Vagina (tissue), 2 donors: Measurements from ENCODE around the gene SLC25A19. TPM values are rescaled to one million over a fixed set of nuclear protein-coding genes. Genes with fewer than 3 reads are reported as not detected.

ENCODE experiments used
- DNase-seq, 2 donors: peaks; one replicate each; pipeline ENCODE4 v3.0.0-alpha.2; 2017; ENCODE audit errors: extremely low spot score in 2 of 2
- H3K27ac ChIP-seq: fragments of 200-600 bp; sonication (generic); one replicate; pipeline ENCODE4 v1.5.1; 2019
- H3K27me3 ChIP-seq: fragments of 200-600 bp; sonication (generic); one replicate; pipeline ENCODE4 v1.5.1; 2019
- H3K36me3 ChIP-seq, 2 donors: fragments of 200-600 bp; sonication (generic); one replicate each; pipeline ENCODE4 v1.5.1; 2017 to 2019
- H3K4me1 ChIP-seq: fragments of 200-600 bp; sonication (generic); one replicate; pipeline ENCODE4 v1.5.1; 2019
- H3K4me3 ChIP-seq, 2 donors: fragments of 200-600 bp; sonication (generic); 1 replicate in 1 of 2; 2 replicates in 1 of 2; pipeline ENCODE4 v1.5.1; 2016 to 2019
- H3K9me3 ChIP-seq: fragments of 200-600 bp; sonication (generic); one replicate; pipeline ENCODE4 v1.5.1; 2019
- CTCF ChIP-seq, 3 experiments: fragments of 450-650 bp in 2 of 3; fragments of 200-600 bp in 1 of 3; sonication (generic) in 1 of 3; IDR thresholded peaks; one replicate each; pipeline ENCODE4 v1.5.1; 2017 to 2019; ENCODE audit warnings: antibody characterized with exemption in 3 of 3, mild to moderate bottlenecking in 2 of 3, moderate library complexity in 2 of 3
- POLR2A ChIP-seq, 2 donors: fragments of 450-650 bp; IDR thresholded peaks; one replicate each; pipeline ENCODE4 v1.6.1; 2017; ENCODE audit warnings: antibody characterized with exemption in 2 of 2, mild to moderate bottlenecking in 2 of 2, moderate library complexity in 2 of 2
- POLR2AphosphoS5 ChIP-seq, 2 donors: sonication (generic); formaldehyde crosslinking; IDR thresholded peaks; one replicate each; pipeline ENCODE4 v1.9.0; 2017; ENCODE audit warnings: antibody characterized with exemption in 2 of 2, mild to moderate bottlenecking in 2 of 2, low read depth in 1 of 2; ENCODE audit not compliant: insufficient read depth in 1 of 2
- intact Hi-C: fragments of 100-400 bp; cut with DNase I; formaldehyde crosslinking; loops from one replicate; pipeline ENCODE4 v1.15.1; 2023
- total RNA-seq: library from RNA; depleted of rRNA; stranded (reverse); fragments of >200 nt; gene quantifications from one replicate; pipeline ENCODE4 v1.2.3, GENCODE V29; 2016

The SLC25A19 gene
- total RNA-seq, 1 donor from 2014 or later: 16.7 TPM

- intact Hi-C loops: no loop called here
- H3K4me3 ChIP-seq: no peak overlapping the region
- no peak for TF ChIP-seq CTCF (IDR thresholded peaks at IDR 0.05)
- TF ChIP-seq POLR2AphosphoS5 (IDR thresholded peaks at IDR 0.05; ENCODE audit: insufficient read depth in 1 of 2, low read depth in 1 of 2): no peak
- no peak for TF ChIP-seq POLR2A (IDR thresholded peaks at IDR 0.05)
- H3K27ac ChIP-seq: no peak overlapping the region
- peaks cover 0 to 17% of the 10 kb centered on the region in 2 donors for H3K36me3 ChIP-seq
- H3K4me1 ChIP-seq: no peaks in the 10 kb centered on the region
- H3K27me3 ChIP-seq: no peaks in the 10 kb centered on the region
- no peak for DNase-seq
- H3K9me3 ChIP-seq: no peaks in the 10 kb centered on the region
Observed at GRCh38 chr17:75315541-75316243, 26.5 kb upstream of the SLC25A19 start.

- Histone ChIP-seq H3K4me1 (no peaks in the 10 kb centered on the region), H3K4me3 (no peak overlapping the region), H3K9me3 (no peaks in the 10 kb centered on the region), H3K27ac (no peak overlapping the region), H3K27me3 (no peaks in the 10 kb centered on the region), H3K36me3 (peaks cover 0 to 6% of the 10 kb centered on the region in 2 donors)
- intact Hi-C loops: no loop called here
- DNase-seq: no peak
- TF ChIP-seq POLR2A (IDR thresholded peaks at IDR 0.05) (no peak), CTCF (IDR thresholded peaks at IDR 0.05) (no peak), POLR2AphosphoS5 (IDR thresholded peaks at IDR 0.05; ENCODE audit: insufficient read depth in 1 of 2, low read depth in 1 of 2) (no peak)
Observed at GRCh38 chr17:75313941-75314551, 24.8 kb upstream of the SLC25A19 start.

GRCh38 chr17:75308732-75309629 is 19.7 kb upstream of the SLC25A19 start:
- H3K4me1 ChIP-seq: no peaks in the 10 kb centered on the region
- DNase-seq: no peak
- intact Hi-C loops: no loop called here
- H3K4me3 ChIP-seq: no peak overlapping the region
- H3K9me3 ChIP-seq: no peaks in the 10 kb centered on the region
- H3K27me3 ChIP-seq: no peaks in the 10 kb centered on the region
- TF ChIP-seq POLR2A (IDR thresholded peaks at IDR 0.05) (no peak), CTCF (IDR thresholded peaks at IDR 0.05) (no peak), POLR2AphosphoS5 (IDR thresholded peaks at IDR 0.05; ENCODE audit: insufficient read depth in 1 of 2, low read depth in 1 of 2) (no peak)
- H3K36me3 ChIP-seq: no peaks in the 10 kb centered on the region
- H3K27ac ChIP-seq: no peak overlapping the region

- Histone ChIP-seq H3K4me3 (no peak overlapping the region), H3K27ac (no peak overlapping the region), H3K9me3 (no peaks in the 10 kb centered on the region), H3K4me1 (no peaks in the 10 kb centered on the region), H3K36me3 (no peaks in the 10 kb centered on the region), H3K27me3 (no peaks in the 10 kb centered on the region)
- TF ChIP-seq POLR2A (IDR thresholded peaks at IDR 0.05) (no peak), POLR2AphosphoS5 (IDR thresholded peaks at IDR 0.05; ENCODE audit: insufficient read depth in 1 of 2, low read depth in 1 of 2) (no peak), CTCF (IDR thresholded peaks at IDR 0.05) (no peak)
- intact Hi-C loops: no loop called here
- no peak for DNase-seq
Observed at GRCh38 chr17:75307957-75308731, 18.9 kb upstream of the SLC25A19 start.
